HepG2 (cell line): Measurements from ENCODE around the gene UBR1.

Source experiments
- CEBPG ChIP-seq: IDR thresholded peaks from 2 replicates; pipeline ENCODE4 v1.6.1; 2016
- CREB1 ChIP-seq, 2 experiments: fragments of 450-650 bp in 1 of 2; IDR thresholded peaks; 2 replicates each; pipeline ENCODE4 v1.6.1; 2016 to 2017; ENCODE audit warnings: control low read depth in 1 of 2, mild to moderate bottlenecking in 1 of 2, missing compliant biosample characterization in 1 of 2, missing genetic modification characterization in 1 of 2
- MTA3 ChIP-seq: sonication (generic); formaldehyde crosslinking; IDR thresholded peaks from 2 replicates; pipeline ENCODE4 v1.4.0; 2020; ENCODE audit warnings: missing genetic modification reagents
- NFIC ChIP-seq: IDR thresholded peaks from 2 replicates; pipeline ENCODE4 v1.6.1; 2012; ENCODE audit warnings: mild to moderate bottlenecking, low read length, inconsistent platforms
- NR2F2 ChIP-seq: IDR thresholded peaks from 2 replicates; pipeline ENCODE4 v1.6.1; 2012; ENCODE audit warnings: low read depth, inconsistent platforms, borderline replicate concordance
- POLR2A ChIP-seq, 2 experiments: IDR thresholded peaks; 2 replicates each; pipeline ENCODE4 v1.6.1; 2011; ENCODE audit warnings: low read depth in 2 of 2, low read length in 2 of 2, mild to moderate bottlenecking in 1 of 2, moderate library complexity in 1 of 2; ENCODE audit not compliant: insufficient read depth in 1 of 2
- ZNF431 ChIP-seq: sonication (generic); formaldehyde crosslinking; IDR thresholded peaks from 2 replicates; pipeline ENCODE4 v1.9.0; 2022; ENCODE audit warnings: missing genetic modification reagents, low read depth, mild to moderate bottlenecking, borderline replicate concordance
- TF ChIP-seq, protein P1 (sequence below): sonication (generic); formaldehyde crosslinking; IDR thresholded peaks from 2 replicates; pipeline ENCODE4 v1.5.0; 2020; ENCODE audit warnings: mild to moderate bottlenecking, missing genetic modification reagents, moderate library complexity
- TF ChIP-seq, protein P2 (sequence below): sonication (generic); formaldehyde crosslinking; conservative IDR thresholded peaks from 2 replicates; pipeline ENCODE4 v1.8.1; 2023; ENCODE audit warnings: missing genetic modification reagents

DNA sequence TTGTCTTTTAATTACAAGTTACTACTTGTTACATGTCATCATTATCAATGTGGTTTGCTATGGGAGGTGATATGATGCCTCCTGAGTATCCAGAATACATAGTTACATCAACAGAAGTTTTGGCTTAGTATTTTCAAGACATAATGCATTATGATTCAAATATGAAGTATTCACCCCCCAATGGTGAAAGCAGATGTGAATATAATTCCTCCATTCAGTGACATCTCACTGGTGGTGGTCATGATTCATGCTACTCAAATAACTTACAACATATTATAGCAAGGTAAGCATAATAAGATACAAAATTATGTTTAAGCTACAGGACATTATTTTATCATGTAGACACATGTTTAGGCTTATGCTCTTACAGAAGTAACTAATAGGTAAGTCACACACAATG is 150.3 kb downstream of the UBR1 start:
- TF ChIP-seq NFIC (no peak), ZNF431 (CRISPR knock-in tag) (no peak), POLR2A (IDR thresholded peaks at IDR 0.05; ENCODE audit: insufficient read depth in 1 of 2, low read depth in 2 of 2, low read length in 2 of 2) (no peak), CEBPG (CRISPR knock-in tag) (no peak), MTA3 (CRISPR knock-in tag) (no peak), CREB1 (IDR thresholded peaks at IDR 0.05) (no peak), CREB1 (CRISPR knock-in tag; IDR thresholded peaks at IDR 0.05) (no peak), NR2F2 (no peak)
- TF ChIP-seq, protein P1, sequence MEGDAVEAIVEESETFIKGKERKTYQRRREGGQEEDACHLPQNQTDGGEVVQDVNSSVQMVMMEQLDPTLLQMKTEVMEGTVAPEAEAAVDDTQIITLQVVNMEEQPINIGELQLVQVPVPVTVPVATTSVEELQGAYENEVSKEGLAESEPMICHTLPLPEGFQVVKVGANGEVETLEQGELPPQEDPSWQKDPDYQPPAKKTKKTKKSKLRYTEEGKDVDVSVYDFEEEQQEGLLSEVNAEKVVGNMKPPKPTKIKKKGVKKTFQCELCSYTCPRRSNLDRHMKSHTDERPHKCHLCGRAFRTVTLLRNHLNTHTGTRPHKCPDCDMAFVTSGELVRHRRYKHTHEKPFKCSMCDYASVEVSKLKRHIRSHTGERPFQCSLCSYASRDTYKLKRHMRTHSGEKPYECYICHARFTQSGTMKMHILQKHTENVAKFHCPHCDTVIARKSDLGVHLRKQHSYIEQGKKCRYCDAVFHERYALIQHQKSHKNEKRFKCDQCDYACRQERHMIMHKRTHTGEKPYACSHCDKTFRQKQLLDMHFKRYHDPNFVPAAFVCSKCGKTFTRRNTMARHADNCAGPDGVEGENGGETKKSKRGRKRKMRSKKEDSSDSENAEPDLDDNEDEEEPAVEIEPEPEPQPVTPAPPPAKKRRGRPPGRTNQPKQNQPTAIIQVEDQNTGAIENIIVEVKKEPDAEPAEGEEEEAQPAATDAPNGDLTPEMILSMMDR (CRISPR knock-in tag): no peak
- TF ChIP-seq, protein P2, sequence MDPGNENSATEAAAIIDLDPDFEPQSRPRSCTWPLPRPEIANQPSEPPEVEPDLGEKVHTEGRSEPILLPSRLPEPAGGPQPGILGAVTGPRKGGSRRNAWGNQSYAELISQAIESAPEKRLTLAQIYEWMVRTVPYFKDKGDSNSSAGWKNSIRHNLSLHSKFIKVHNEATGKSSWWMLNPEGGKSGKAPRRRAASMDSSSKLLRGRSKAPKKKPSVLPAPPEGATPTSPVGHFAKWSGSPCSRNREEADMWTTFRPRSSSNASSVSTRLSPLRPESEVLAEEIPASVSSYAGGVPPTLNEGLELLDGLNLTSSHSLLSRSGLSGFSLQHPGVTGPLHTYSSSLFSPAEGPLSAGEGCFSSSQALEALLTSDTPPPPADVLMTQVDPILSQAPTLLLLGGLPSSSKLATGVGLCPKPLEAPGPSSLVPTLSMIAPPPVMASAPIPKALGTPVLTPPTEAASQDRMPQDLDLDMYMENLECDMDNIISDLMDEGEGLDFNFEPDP (CRISPR knock-in tag): no peak
